Ascending aorta (tissue), 2 donors: Measurements from ENCODE around the gene SLC25A45. TPM values are rescaled to one million over a fixed set of nuclear protein-coding genes. Genes with fewer than 3 reads are reported as not detected.

Source experiments
- DNase-seq, 2 donors: peaks; one replicate each; pipeline ENCODE4 v3.0.0-alpha.2; 2019; ENCODE audit warnings: low spot score in 2 of 2
- H3K27ac ChIP-seq, 2 donors: fragments of 200-600 bp; sonication (generic); one replicate each; pipeline ENCODE4 v1.5.1; 2016 to 2017; ENCODE audit warnings: mild to moderate bottlenecking in 1 of 2
- H3K27me3 ChIP-seq: fragments of 200-600 bp; sonication (generic); one replicate; pipeline ENCODE4 v1.5.1; 2017
- H3K36me3 ChIP-seq, 2 donors: fragments of 200-600 bp; sonication (generic); one replicate each; pipeline ENCODE4 v1.5.1; 2016
- H3K4me1 ChIP-seq, 2 donors: fragments of 200-600 bp; sonication (generic); one replicate each; pipeline ENCODE4 v1.5.1; 2016 to 2017; ENCODE audit warnings: mild to moderate bottlenecking in 1 of 2
- H3K4me3 ChIP-seq, 2 donors: fragments of 200-600 bp; sonication (generic); one replicate each; pipeline ENCODE4 v1.5.1; 2016 to 2017; ENCODE audit warnings: mild to moderate bottlenecking in 1 of 2
- H3K9me3 ChIP-seq, 2 donors: fragments of 200-600 bp; sonication (generic); one replicate each; pipeline ENCODE4 v1.5.1; 2016
- intact Hi-C: fragments of 100-400 bp; cut with DNase I; formaldehyde crosslinking; loops from one replicate; pipeline ENCODE4 v1.15.1; 2023
- total RNA-seq: library from RNA; depleted of rRNA; stranded (reverse); fragments of >200 nt; gene quantifications from one replicate; pipeline ENCODE4 v1.1.0, GENCODE V29; 2016
- TF ChIP-seq, protein P1 (sequence below), 3 experiments: fragments of 200-600 bp in 2 of 3; fragments of 450-650 bp in 1 of 3; sonication (generic) in 2 of 3; IDR thresholded peaks; one replicate each; pipeline ENCODE4 v1.5.1; 2016 to 2019; ENCODE audit warnings: antibody characterized with exemption in 3 of 3, mild to moderate bottlenecking in 1 of 3, moderate library complexity in 1 of 3

SLC25A45 gene
- total RNA-seq, 1 donor from 2014 or later, result 11.4 TPM

DNA sequence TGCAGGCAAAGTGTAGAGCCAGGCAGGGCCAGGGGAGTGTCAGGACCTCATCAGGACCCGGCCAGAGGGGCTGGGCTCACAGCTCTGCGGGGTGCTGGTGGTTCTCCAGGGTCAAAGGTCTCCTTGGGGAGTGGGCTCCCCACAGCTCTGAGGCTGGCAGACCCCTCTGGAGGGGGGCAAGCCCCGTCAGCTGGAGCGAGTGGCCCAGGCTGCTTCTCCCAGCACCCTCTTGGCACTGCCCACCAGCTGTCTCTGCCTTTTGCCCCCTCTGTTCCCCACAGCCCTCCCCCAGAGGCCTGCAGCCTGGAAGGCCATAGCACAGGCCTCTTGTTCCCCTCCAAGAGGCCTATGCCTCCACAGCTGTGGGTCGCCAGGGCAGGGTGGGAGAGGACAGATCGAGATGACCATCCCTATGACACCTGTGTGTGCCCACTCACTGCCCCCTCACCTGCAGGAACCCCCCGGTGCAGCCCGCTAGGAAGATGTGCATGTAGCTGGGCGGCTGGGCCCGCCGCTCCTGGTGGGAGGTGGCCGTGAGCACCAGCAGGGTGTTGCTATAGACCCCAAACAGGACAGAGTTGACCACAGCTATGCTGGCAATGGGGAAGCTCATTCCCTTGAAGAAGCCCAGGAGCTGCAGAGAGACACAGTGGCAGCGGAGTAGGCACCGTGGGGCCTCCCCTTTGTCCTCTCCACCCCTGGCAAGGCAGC, 3.4 kb downstream of the SLC25A45 start:
- H3K27me3 ChIP-seq, result no peaks in the 10 kb centered on the region
- no peak for DNase-seq
- no peaks in the 10 kb centered on the region for H3K36me3 ChIP-seq
- intact Hi-C loops, result no loop called here
- H3K27ac ChIP-seq, result no peak overlapping the region
- H3K9me3 ChIP-seq, result no peaks in the 10 kb centered on the region
- TF ChIP-seq, protein P1, sequence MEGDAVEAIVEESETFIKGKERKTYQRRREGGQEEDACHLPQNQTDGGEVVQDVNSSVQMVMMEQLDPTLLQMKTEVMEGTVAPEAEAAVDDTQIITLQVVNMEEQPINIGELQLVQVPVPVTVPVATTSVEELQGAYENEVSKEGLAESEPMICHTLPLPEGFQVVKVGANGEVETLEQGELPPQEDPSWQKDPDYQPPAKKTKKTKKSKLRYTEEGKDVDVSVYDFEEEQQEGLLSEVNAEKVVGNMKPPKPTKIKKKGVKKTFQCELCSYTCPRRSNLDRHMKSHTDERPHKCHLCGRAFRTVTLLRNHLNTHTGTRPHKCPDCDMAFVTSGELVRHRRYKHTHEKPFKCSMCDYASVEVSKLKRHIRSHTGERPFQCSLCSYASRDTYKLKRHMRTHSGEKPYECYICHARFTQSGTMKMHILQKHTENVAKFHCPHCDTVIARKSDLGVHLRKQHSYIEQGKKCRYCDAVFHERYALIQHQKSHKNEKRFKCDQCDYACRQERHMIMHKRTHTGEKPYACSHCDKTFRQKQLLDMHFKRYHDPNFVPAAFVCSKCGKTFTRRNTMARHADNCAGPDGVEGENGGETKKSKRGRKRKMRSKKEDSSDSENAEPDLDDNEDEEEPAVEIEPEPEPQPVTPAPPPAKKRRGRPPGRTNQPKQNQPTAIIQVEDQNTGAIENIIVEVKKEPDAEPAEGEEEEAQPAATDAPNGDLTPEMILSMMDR (IDR thresholded peaks at IDR 0.05), result no peak
- H3K4me1 ChIP-seq, result peaks cover 6 to 17% of the 10 kb centered on the region in 2 donors
- H3K4me3 ChIP-seq, result no peak overlapping the region

DNA sequence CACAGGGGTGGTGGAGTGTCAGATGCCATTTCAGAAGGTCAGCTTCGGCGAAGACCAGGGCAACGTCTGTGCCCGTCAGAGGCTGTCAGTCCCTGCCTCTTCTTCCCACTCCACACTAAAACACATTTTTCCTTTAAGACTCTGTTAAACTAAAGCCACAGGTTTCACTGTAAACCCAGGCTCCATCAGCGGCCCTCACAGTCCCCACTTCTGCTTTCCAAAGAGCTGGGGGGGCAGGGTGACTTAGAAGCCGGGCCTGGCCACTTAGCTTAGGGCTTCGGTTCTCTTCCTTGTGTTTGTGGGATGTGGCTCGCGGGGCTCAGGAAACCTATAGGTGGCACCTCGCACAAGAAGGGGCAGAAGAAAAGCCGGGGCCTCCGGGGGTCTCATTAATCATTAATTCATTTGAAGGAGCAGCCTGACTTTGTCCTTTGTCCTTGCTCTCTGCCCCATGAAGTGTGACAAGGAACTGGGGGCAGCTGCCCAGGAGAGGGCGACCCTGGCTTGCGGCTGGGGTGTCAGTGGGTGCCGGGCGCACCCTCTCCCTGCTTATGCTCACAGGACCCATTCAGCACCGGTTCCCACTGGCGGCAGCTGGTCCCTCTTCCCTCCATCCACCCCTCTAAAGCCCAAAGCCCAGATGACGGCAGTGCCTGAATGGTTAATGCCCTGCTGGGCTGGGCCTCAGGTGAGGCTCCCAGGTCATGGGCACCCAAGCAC, 4.1 kb downstream of the SLC25A45 start:
- DNase-seq, result no peak
- Histone ChIP-seq H3K4me1 (peaks cover 5 to 14% of the 10 kb centered on the region in 2 donors), H3K27ac (no peak overlapping the region), H3K9me3 (no peaks in the 10 kb centered on the region), H3K27me3 (no peaks in the 10 kb centered on the region), H3K4me3 (no peak overlapping the region), H3K36me3 (no peaks in the 10 kb centered on the region)
- intact Hi-C loops, result no loop called here
- TF ChIP-seq, protein P1 (IDR thresholded peaks at IDR 0.05), result no peak

DNA sequence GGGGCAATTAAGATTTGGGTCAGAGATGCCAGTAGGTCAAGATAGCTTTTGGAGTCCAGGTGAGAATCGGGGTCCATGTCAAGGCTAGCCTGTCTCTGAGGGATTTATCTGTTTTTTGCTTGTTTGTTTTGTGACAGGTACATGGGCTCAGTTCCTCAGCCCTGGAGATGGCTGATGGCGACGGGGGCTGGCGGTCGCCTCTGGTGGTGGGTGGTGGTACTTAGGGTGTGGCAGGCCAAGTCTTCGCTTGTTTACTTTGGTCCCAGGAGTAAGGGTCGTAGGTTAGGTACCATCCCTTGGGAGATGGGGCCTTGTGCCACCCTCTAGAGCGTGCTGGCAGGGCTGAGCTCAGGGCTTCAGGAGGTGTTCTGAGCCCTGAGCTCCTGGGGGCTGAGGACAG, 4.7 kb downstream of the SLC25A45 start:
- H3K27ac ChIP-seq, result no peak overlapping the region
- DNase-seq, result no peak
- H3K4me1 ChIP-seq, result peaks cover 0 to 8% of the 10 kb centered on the region in 2 donors
- intact Hi-C loops, result no loop called here
- TF ChIP-seq, protein P1 (IDR thresholded peaks at IDR 0.05), result no peak
- H3K27me3 ChIP-seq, result no peaks in the 10 kb centered on the region
- no peak overlapping the region for H3K4me3 ChIP-seq
- H3K36me3 ChIP-seq, result no peaks in the 10 kb centered on the region
- H3K9me3 ChIP-seq, result no peaks in the 10 kb centered on the region

DNA sequence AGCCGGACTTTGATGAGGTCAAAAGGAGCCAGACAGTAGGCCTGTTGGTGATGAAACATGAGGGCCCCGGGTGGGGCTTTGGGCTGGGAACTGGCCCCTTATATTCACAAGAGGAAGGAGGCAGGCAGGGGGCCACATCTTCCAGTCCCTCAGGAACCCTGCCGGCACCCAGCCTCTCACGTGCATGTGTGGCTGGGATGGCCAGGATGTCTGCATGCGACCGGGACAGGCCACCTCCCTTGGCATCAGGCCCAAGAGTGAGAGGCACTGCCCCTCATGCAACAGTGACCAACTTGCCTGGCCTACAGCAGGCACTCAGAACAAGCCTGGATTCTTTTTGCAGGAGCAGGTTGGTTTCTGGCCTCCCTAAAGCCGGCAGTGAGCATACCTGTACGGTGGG, 5.4 kb downstream of the SLC25A45 start:
- no peak for DNase-seq
- TF ChIP-seq, protein P1 (IDR thresholded peaks at IDR 0.05), result no peak
- no peaks in the 10 kb centered on the region for H3K9me3 ChIP-seq
- H3K4me1 ChIP-seq, result peaks cover 0 to 4% of the 10 kb centered on the region in 2 donors
- intact Hi-C loops, result no loop called here
- no peaks in the 10 kb centered on the region for H3K27me3 ChIP-seq
- H3K4me3 ChIP-seq, result no peak overlapping the region
- no peaks in the 10 kb centered on the region for H3K36me3 ChIP-seq
- no peak overlapping the region for H3K27ac ChIP-seq

DNA sequence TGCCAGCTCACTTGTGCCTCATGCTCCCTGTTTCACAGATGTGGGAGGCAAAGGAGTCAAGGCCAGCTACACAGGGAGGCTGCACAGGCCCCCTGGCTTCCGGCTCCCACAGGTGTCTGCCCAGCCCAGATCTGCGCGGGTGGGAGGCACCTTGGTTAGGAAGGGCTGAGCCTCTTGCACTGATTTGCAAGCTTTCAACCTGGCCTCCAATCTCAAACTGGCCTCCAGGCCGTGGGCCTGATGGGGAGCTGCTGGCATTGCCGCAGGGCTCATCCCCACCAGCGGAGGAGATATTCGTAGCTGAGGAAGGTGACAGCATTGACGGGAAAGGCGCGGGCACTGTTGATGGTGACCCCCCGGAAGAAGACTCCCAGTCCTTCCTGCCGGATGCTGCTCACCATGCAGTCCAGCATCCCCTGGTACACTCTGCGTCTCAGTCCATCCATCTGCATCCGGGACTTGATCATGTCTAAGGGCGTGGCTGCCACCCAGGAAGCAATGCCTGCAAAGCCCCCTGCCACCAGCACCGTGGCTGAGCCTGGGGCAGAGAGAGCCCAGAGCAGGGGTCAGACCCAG, 6.2 kb downstream of the SLC25A45 start:
- H3K27me3 ChIP-seq, result no peaks in the 10 kb centered on the region
- no peaks in the 10 kb centered on the region for H3K9me3 ChIP-seq
- no peaks in the 10 kb centered on the region for H3K36me3 ChIP-seq
- H3K4me1 ChIP-seq, result peaks cover 0 to 6% of the 10 kb centered on the region in 2 donors
- no peak overlapping the region for H3K27ac ChIP-seq
- DNase-seq, result no peak
- TF ChIP-seq, protein P1 (IDR thresholded peaks at IDR 0.05), result no peak
- no peak overlapping the region for H3K4me3 ChIP-seq
- intact Hi-C loops, result no loop called here
